HEK293T (cell line): ENCODE results near the gene SLF2.

Experiments
- CTCF ChIA-PET: fragments of 350-600 bp; formaldehyde crosslinking; extraction: SDS; loops from one replicate; lab custom pipeline; 2021; ENCODE audit warnings: antibody characterized with exemption, inconsistent platforms; lab: Yijun Ruan, JAX
- POLR2A ChIA-PET: fragments of 350-600 bp; formaldehyde crosslinking; extraction: SDS; loops from one replicate; lab custom pipeline; 2020; ENCODE audit warnings: antibody characterized with exemption, inconsistent platforms; lab: Yijun Ruan, JAX
- DNase-seq: peaks from one replicate; pipeline ENCODE4 v3.0.0; 2012; ENCODE audit warnings: mixed read lengths; ENCODE audit errors: extremely low spot score
- ARNT ChIP-seq: fragments of 450-650 bp; IDR thresholded peaks from 2 replicates; pipeline ENCODE4 v1.6.1; 2017; ENCODE audit warnings: mild to moderate bottlenecking
- BHLHE40 ChIP-seq: fragments of 450-650 bp; IDR thresholded peaks from 2 replicates; pipeline ENCODE4 v1.6.1; 2016; ENCODE audit warnings: mild to moderate bottlenecking, moderate library complexity, borderline replicate concordance
- CTBP1 ChIP-seq: fragments of 450-650 bp; IDR thresholded peaks from 2 replicates; pipeline ENCODE4 v1.6.1; 2016; ENCODE audit warnings: borderline replicate concordance
- ELF4 ChIP-seq: fragments of 450-650 bp; IDR thresholded peaks from 2 replicates; pipeline ENCODE4 v1.6.1; 2017; ENCODE audit warnings: antibody characterized with exemption
- FOXA1 ChIP-seq: fragments of 450-650 bp; IDR thresholded peaks from 2 replicates; pipeline ENCODE4 v1.6.1; 2016; ENCODE audit warnings: mild to moderate bottlenecking
- FOXK2 ChIP-seq: fragments of 450-650 bp; IDR thresholded peaks from 2 replicates; pipeline ENCODE4 v1.6.1; 2016; ENCODE audit warnings: mild to moderate bottlenecking
- FOXM1 ChIP-seq: fragments of 450-650 bp; IDR thresholded peaks from 2 replicates; pipeline ENCODE4 v1.6.1; 2017; ENCODE audit warnings: mild to moderate bottlenecking, borderline replicate concordance
- HDGF ChIP-seq: fragments of 450-650 bp; IDR thresholded peaks from 2 replicates; pipeline ENCODE4 v1.6.1; 2017; ENCODE audit warnings: antibody characterized with exemption, borderline replicate concordance
- L3MBTL2 ChIP-seq: fragments of 450-650 bp; conservative IDR thresholded peaks from 2 replicates; pipeline ENCODE4 v1.6.1; 2016; ENCODE audit warnings: mild to moderate bottlenecking
- LEF1 ChIP-seq: fragments of 450-650 bp; IDR thresholded peaks from 2 replicates; pipeline ENCODE4 v1.6.1; 2017; ENCODE audit warnings: mild to moderate bottlenecking, borderline replicate concordance
- NFRKB ChIP-seq: fragments of 450-650 bp; IDR thresholded peaks from 2 replicates; pipeline ENCODE4 v1.6.1; 2016; ENCODE audit warnings: mild to moderate bottlenecking, moderate library complexity
- PKNOX1 ChIP-seq: fragments of 450-650 bp; IDR thresholded peaks from 2 replicates; pipeline ENCODE4 v1.6.1; 2016
- SP1 ChIP-seq: fragments of 450-650 bp; IDR thresholded peaks from 2 replicates; pipeline ENCODE4 v1.6.1; 2017
- SUZ12 ChIP-seq: fragments of 450-650 bp; IDR thresholded peaks from 2 replicates; pipeline ENCODE4 v1.6.1; 2016; ENCODE audit warnings: mild to moderate bottlenecking
- TARDBP ChIP-seq: fragments of 450-650 bp; IDR thresholded peaks from 2 replicates; pipeline ENCODE4 v1.6.1; 2016
- ZNF384 ChIP-seq: fragments of 450-650 bp; IDR thresholded peaks from 2 replicates; pipeline ENCODE4 v1.6.1; 2016

Gene SLF2

GRCh38 chr10:100913470-100913865, 705 bp downstream of the SLF2 start:
- no peak for TF ChIP-seq ELF4
- no peak for TF ChIP-seq LEF1
- no peak for TF ChIP-seq HDGF
- no peak for TF ChIP-seq PKNOX1
- TF ChIP-seq BHLHE40 = no peak
- TF ChIP-seq FOXM1 = no peak
- no peak for TF ChIP-seq SUZ12
- no peak for TF ChIP-seq L3MBTL2
- TF ChIP-seq FOXK2 = no peak
- TF ChIP-seq CTBP1 = no peak
- no peak for DNase-seq
- ChIA-PET POLR2A (interaction anchor here (0.6 to 2.5 kb wide), 17 partner anchors 9 to 344 kb away, joined by 3 to 12 read pairs (median 4); partner anchors contain the start of genes MRPL43 and TWNK), CTCF (no interaction called here)

- DNase-seq = no peak
- ChIA-PET POLR2A (no interaction called here), CTCF (interaction anchor here (0.8 kb wide), 1 partner anchor 29 kb away, joined by 4 read pairs; no protein-coding TSS in a partner anchor)
- TF ChIP-seq PKNOX1 (no peak), FOXA1 (no peak), NFRKB (no peak), SP1 (no peak), CTBP1 (no peak), ZNF384 (no peak), TARDBP (no peak), FOXM1 (no peak)
Measured at GRCh38 chr10:100917071-100917470, 4.3 kb downstream of the SLF2 start.

- CTCF ChIA-PET = interaction anchor here (0.6 kb wide), 1 partner anchor 73 kb away, joined by 3 read pairs; no protein-coding TSS in a partner anchor
- TF ChIP-seq FOXM1 (no peak), NFRKB (no peak), PKNOX1 (no peak), ARNT (no peak), ZNF384 (no peak), SUZ12 (no peak), FOXK2 (no peak), HDGF (no peak)
- DNase-seq = no peak
- POLR2A ChIA-PET = interaction anchor here (3.2 kb wide), 1 partner anchor 11 kb away, joined by 12 read pairs; the partner anchor contains the start of gene SLF2
Measured at GRCh38 chr10:100923580-100923979, 10.8 kb downstream of the SLF2 start.

- ChIA-PET POLR2A (no interaction called here), CTCF (interaction anchor here (0.9 kb wide), 1 partner anchor 20 kb away, joined by 6 read pairs; no protein-coding TSS in a partner anchor)
- no peak for DNase-seq
- no peak for TF ChIP-seq BHLHE40
- TF ChIP-seq ELF4 = no peak
- TF ChIP-seq SUZ12 = no peak
- TF ChIP-seq LEF1 = no peak
- no peak for TF ChIP-seq ARNT
Measured at GRCh38 chr10:100927266-100927665, 14.5 kb downstream of the SLF2 start.

- no peak for TF ChIP-seq L3MBTL2
- TF ChIP-seq FOXM1 = no peak
- TF ChIP-seq ELF4 = no peak
- TF ChIP-seq BHLHE40 = no peak
- TF ChIP-seq FOXA1 = no peak
- no peak for TF ChIP-seq ARNT
- TF ChIP-seq FOXK2 = no peak
- TF ChIP-seq PKNOX1 = no peak
- TF ChIP-seq SUZ12 = no peak
- ChIA-PET CTCF (no interaction called here), POLR2A (interaction anchor here (1.3 kb wide), 1 partner anchor 15 kb away, joined by 3 read pairs; no protein-coding TSS in a partner anchor)
- DNase-seq = no peak
Measured at GRCh38 chr10:100928039-100928438, 15.3 kb downstream of the SLF2 start.

- POLR2A ChIA-PET = no interaction called here
- DNase-seq = no peak
- TF ChIP-seq BHLHE40 = no peak
- TF ChIP-seq LEF1 = no peak
- TF ChIP-seq CTBP1 = no peak
- TF ChIP-seq NFRKB = no peak
- TF ChIP-seq SP1 = no peak
- TF ChIP-seq SUZ12 = no peak
- TF ChIP-seq PKNOX1 = no peak
- TF ChIP-seq FOXA1 = no peak
- CTCF ChIA-PET = no interaction called here
Measured at GRCh38 chr10:100930368-100930767, 17.6 kb downstream of the SLF2 start.
